Activated CD4-positive, alpha-beta T cell treated with anti-CD3 and anti-CD28 coated beads for 4 hours (primary cell): ENCODE data around the gene BRD4.

Experiments
- DNase-seq, 2 donors: peaks; one replicate each; pipeline ENCODE4 v3.0.0-alpha.2; 2020

The BRD4 gene

GRCh38 chr19:15288146-15288963 is 44.0 kb downstream of the BRD4 start:
- no peak for DNase-seq

- DNase-seq, result no peak
Measured at GRCh38 chr19:15287496-15287895, 44.8 kb downstream of the BRD4 start.

DNA sequence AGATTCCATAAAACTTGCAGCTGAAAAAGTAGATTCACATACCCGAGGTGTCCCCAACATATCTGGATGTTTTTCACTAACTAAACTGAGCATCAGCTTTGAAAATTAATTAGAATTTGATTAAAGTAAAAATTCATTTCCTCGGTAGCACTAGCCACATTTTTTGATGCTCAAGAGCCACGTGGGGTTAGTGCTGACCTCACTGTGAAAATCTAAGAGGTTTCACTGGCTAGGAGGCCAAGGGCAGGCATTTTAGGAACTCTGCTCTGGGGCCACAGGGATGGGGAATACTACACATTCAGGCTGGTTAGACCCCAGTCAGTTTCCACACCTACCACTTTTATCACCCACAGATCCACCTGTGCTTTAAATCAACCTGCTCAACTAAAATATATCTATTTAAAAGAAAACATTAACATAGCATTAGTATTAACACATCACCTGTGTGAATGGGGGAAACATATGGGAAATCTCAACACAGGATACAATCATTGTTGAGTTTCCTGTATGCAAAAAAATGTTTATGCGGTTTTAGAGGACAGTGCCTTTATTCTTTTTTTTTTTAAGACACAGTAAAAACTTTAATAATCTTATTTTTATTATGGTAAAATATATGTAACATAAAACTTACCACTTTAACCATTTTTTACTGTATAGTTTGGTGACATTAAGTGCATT is 45.5 kb downstream of the BRD4 start:
- DNase-seq, result no peak

GRCh38 chr19:15285896-15286591 is 46.3 kb downstream of the BRD4 start:
- DNase-seq, result no peak

DNA sequence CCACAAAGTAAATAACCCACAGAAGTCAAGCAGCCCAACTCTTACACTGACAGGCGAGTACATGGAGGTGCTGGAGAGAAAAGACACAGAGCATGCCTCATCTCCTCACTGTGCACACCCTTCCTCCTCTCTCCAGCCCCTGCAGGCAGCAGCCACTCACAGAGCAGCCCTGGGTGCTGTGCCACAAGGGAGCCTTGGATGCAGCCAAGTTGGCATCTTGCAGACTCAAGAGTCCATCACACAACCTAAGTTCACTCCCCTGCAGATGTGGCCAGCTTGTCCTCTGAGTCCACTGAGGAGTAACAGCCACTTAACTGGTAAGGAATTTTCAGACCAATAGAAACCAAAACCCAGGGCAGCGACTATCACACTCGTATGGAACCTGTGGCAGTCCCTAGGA is 47.4 kb downstream of the BRD4 start:
- DNase-seq, result no peak

GRCh38 chr19:15284091-15284490 is 48.2 kb downstream of the BRD4 start:
- no peak for DNase-seq

DNA sequence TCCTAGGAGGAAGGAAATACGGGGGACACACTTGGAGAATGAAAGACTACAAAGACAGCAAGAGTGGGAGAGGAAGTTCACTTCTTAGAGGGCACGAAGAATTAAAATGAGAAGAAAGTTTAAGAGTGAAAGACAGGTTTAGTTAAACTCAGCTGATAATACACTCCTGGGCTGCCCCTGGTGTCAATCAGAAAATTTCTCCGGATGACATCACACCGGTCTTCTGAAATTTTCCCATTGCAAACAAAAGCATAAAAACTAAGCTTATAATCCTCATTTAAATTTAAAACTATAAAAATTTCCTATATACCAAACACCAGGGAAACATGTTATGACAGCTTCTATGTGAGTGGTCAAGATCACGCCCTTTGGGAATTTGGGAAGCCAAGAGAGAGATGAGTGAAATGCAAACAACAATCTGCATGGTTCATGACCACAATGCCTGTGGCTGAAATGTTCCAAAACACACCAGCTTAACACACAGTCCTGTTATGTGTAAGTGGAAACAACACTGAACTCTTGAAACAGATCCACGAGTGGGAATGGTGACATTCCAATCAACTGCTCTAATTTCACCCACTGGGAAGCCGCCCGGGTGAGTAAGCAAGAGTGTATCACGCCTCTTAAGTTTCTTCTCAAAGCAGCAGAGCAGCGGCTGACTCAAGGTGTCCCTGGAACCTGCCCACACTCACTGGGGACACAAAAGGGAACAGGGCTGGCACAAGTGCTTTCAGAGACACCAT is 49.0 kb downstream of the BRD4 start:
- DNase-seq, result peak; percentile 25

- no peak for DNase-seq
Measured at GRCh38 chr19:15282311-15282705, 50.0 kb downstream of the BRD4 start.

GRCh38 chr19:15280915-15281683 is 51.2 kb downstream of the BRD4 start:
- DNase-seq, result no peak

DNA sequence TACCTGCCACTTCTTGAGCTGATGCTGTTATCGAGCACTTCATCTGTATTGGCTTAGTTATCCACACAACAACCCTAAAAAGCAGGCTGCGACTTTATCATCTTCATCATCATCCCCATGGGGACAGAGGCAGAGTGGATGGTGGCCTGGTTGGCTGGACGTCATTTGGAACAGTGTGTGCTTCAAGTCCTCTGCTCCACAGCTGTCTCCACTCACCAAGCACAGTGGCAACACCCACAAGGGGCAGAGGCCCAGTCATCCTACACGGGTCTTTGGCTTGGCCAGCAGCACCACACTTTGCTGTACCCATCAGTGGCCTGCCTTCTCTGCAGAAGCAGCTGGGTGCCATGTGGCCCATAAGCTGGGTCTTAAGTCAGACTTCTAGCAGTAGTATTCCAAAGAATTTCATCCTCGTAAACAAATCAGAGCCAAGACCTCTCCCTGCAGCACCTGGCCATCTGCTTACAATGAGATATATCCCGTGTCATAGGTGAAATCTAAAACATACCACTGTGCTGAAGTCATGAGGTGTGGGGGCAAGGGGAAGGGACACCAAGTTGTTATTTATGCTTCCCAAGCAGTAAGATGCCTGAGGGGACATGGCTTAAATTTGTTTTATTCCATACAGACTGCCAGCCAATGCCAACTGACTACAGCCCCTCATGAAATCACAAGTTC is 52.2 kb downstream of the BRD4 start:
- no peak for DNase-seq

- no peak for DNase-seq
Measured at GRCh38 chr19:15279326-15279904, 52.9 kb downstream of the BRD4 start.

DNA sequence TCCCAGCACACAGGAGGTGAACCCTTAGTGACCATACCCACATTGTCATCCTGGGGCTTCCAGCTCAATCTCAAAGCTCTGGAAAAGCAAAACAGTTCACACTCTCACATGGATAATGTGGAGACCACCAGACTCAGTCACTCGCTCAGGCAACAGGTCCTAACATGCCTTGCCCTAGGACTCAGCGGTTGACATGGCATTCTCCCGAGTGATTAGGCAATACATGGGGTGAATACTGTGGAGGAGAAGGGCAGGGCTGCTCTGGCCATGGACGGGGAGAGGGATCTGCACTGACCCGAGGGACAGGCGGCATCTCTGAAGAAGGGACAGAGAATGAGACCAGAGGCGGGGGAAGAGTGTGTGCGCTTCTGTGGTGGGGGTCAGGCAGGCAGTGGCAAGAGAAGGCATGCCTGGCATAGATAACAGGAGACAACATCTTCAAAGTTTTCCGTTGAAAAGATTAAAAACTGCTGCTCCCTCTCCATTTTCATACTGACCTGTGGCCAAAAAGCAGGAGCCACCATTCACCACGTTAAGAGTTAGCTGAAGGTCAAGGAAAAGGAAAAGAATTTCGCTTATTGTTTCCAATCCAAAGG is 55.6 kb downstream of the BRD4 start:
- no peak for DNase-seq

- DNase-seq, result no peak
Measured at GRCh38 chr19:15274477-15274876, 57.9 kb downstream of the BRD4 start.

DNA sequence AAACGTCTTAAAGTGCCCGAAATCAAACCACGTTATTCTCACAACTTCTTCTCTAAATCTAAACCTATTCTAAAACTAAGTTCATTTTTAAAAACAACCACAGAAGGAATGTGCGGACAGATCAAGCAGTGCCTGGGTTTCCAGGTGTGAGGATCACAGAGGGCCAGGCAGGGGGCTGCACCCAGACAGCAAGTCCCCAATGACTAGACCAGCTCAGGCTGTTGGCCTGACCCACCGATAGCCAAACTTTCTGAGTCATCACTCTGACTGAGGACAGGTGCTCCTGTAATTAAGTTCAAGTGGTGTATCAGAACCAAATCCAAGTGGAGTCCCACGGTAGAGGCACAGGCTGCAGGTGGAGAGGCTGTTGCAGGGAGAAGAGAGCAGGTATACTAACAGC is 62.5 kb downstream of the BRD4 start:
- no peak for DNase-seq

DNA sequence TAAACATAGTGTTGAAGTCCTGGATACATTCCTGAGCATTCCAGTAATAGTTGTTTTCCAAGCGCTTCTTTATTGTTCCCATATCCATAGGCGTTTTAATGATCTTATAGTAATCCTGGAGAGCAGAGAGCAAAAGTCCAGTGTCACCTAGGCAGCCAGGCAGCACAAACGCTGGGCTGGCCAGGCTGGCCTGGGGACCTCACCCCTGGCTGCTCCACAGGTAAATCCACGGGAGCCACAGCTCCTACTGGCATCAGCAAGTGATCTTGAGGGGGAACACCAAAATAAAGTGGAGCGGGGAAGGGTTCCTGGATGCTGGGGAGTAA is 63.4 kb downstream of the BRD4 start:
- no peak for DNase-seq

DNA sequence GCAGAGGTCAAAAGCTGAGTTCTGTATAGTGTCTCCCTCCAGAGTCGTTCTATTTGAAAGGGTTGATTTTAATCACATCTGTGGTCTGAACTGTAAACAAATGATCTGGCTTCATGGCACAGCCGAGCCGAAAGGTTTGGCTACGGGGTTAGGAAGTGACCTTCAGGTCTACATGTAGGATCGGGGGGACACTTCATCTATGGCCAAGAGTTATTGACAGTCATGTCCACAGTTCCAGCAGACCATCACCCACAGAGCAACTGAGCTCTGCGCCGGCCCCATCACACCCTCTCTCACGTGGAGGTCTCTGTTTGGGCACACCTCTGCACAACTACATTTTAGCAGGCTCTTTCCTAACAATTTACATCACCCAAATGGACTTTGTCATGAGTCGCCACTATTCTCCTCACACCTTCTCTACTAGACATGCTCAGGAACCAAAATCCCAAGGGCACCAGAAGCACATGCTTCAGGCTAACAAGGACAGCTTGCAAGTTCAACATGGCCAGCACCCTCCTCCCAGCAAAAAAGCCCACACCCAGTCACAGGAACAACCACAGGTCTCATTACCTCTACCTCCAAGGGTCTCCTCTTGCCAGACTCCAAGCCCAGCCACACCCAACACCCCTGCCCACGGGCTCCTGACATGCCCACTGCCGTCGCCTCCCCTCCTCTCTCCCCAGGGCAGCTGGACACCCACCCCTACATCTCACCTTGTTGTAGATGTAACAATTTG is 64.0 kb downstream of the BRD4 start:
- no peak for DNase-seq

DNA sequence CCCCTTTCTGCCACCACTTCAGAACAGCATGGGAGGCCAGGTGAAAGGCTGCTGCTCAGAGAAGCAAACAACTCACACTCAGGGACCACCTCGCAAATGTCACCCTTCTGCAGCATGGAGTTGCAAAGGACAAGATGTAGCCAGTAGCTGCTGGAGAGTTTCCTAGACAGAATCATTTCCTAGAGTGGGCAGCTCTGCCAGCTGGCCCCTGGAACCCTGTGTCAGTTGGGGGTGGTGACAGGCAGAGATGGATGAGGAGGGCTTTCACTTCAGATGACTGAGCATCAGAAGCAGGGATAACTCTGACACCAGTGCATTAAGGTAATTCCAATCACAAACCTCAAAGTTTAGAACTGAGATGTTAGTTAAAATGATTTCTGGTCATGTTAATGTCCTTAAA is 65.7 kb downstream of the BRD4 start:
- DNase-seq, result no peak

- DNase-seq, result no peak
Measured at GRCh38 chr19:15265850-15266248, 66.5 kb downstream of the BRD4 start.

DNA sequence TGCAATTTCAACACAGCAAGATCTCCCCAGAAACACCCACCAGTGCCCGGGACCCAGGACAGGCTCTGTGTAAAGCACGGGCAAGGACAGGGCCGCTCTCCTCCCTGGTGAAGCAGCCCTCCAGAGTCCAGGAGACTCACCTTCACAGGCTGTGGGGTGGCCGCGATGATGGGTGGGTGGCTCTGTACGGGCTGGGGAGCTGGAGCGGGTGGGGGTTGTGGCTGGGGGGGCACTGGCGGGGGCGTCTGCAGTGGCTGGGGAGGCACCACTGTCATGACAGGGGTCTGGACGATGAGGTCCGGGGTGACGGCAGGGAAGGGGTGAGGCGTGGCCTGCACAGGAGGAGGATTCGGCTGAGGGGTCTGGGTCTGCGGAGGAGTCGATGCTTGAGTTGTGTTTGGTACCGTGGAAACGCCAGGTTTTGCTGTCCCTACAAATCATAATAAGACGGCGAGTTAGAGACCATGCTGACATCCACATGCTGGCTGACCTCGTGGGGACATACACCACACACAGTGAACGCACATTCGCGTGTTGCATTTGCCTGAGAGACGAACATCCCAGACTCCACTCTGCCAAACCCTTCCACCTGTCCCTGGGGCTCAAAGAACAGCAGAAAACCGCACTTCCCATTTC is 67.0 kb downstream of the BRD4 start:
- DNase-seq, result no peak

DNA sequence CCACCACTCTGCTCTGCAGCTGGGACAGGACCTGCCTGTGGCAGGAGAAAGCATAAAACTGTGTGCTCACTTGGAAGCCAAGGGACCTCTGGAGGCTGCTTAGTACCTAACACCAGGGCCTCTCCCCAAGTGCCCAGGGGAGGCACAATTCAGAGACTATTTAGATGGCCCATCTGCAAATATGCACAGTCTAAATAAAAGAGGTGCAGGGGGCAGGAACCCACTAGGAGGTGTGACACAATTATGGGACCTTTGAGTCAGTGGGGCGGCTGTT is 67.5 kb downstream of the BRD4 start:
- DNase-seq, result no peak
